Measurements from ENCODE around the gene HBB. TPM values are rescaled to one million over a fixed set of nuclear protein-coding genes. Genes with fewer than 3 reads are reported as not detected.

HBB gene
- total RNA-seq, 1 donor from 2014 or later = not detected

DNA sequence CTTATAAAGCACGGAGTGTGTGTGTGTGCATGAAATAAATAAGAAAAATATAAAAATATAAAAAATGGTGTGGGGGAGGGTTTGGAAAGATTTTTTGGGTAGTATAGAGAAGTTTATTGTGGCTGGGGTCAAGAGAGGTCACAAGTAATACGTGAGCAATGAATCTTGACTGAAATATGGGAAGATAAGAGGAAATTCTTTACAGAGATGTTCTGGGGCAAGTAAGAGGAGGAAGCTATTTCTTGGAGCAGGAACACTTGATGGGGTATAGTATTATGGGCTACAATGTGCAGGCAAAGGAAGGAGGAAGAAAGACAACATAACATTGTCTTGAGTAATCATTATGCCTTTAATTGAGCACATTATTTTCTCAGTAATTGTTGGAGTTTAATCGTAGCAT lies 5.3 kb upstream of the HBB start:
- TF ChIP-seq CTCF (IDR thresholded peaks at IDR 0.05; ENCODE audit: insufficient read depth, low read length, severe bottlenecking) = no peak
- no peaks in the 10 kb centered on the region for H3K36me3 ChIP-seq (ENCODE audit: control insufficient read depth, insufficient read depth, low read length)
- DNase-seq (ENCODE audit: low read depth) (no peak), FAIRE-seq (no peak)
- H3K27me3 ChIP-seq (ENCODE audit: control insufficient read depth, insufficient read depth, low read length) = no peaks in the 10 kb centered on the region
- H3K4me3 ChIP-seq (ENCODE audit: low read depth, low read length) = no peak overlapping the region

DNA sequence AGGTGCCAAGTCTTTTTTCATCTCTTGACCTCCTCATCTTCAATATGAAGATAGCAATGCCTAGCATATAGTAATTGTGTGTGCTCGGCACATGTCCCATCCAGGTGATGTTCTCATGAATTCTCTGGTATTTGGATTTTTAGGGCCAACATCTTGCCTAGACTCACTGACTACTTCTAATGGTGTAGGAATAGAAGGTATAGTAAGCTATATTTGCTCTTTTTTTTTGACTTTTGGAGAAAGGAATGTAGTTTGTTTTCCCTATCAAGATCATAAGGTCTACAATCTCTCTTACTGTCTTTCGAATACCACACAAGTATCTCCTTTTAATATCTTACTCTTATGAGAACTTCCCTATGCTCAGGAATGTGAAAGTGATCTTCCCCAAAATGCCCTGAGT lies 4.2 kb upstream of the HBB start:
- DNase-seq (ENCODE audit: low read depth) (no peak), FAIRE-seq (no peak)
- H3K36me3 ChIP-seq (ENCODE audit: control insufficient read depth, insufficient read depth, low read length) = no peaks in the 10 kb centered on the region
- TF ChIP-seq CTCF (IDR thresholded peaks at IDR 0.05; ENCODE audit: insufficient read depth, low read length, severe bottlenecking) = no peak
- H3K27me3 ChIP-seq (ENCODE audit: control insufficient read depth, insufficient read depth, low read length) = no peaks in the 10 kb centered on the region
- H3K4me3 ChIP-seq (ENCODE audit: low read depth, low read length) = no peak overlapping the region

GRCh38 chr11:5230266-5230665 lies 3.4 kb upstream of the HBB start:
- Histone ChIP-seq H3K36me3 (ENCODE audit: control insufficient read depth, insufficient read depth, low read length) (no peaks in the 10 kb centered on the region), H3K4me3 (ENCODE audit: low read depth, low read length) (no peak overlapping the region), H3K27me3 (ENCODE audit: control insufficient read depth, insufficient read depth, low read length) (no peaks in the 10 kb centered on the region)
- DNase-seq (ENCODE audit: low read depth) = no peak
- TF ChIP-seq CTCF (IDR thresholded peaks at IDR 0.05; ENCODE audit: insufficient read depth, low read length, severe bottlenecking) = no peak
- FAIRE-seq = no peak

GRCh38 chr11:5229796-5230195 lies 2.9 kb upstream of the HBB start:
- no peak for DNase-seq (ENCODE audit: low read depth)
- Histone ChIP-seq H3K27me3 (ENCODE audit: control insufficient read depth, insufficient read depth, low read length) (no peaks in the 10 kb centered on the region), H3K4me3 (ENCODE audit: low read depth, low read length) (no peak overlapping the region), H3K36me3 (ENCODE audit: control insufficient read depth, insufficient read depth, low read length) (no peaks in the 10 kb centered on the region)
- TF ChIP-seq CTCF (IDR thresholded peaks at IDR 0.05; ENCODE audit: insufficient read depth, low read length, severe bottlenecking) = no peak
- no peak for FAIRE-seq

GRCh38 chr11:5229356-5229755 lies 2.5 kb upstream of the HBB start:
- TF ChIP-seq CTCF (IDR thresholded peaks at IDR 0.05; ENCODE audit: insufficient read depth, low read length, severe bottlenecking) = no peak
- Histone ChIP-seq H3K27me3 (ENCODE audit: control insufficient read depth, insufficient read depth, low read length) (no peaks in the 10 kb centered on the region), H3K4me3 (ENCODE audit: low read depth, low read length) (no peak overlapping the region), H3K36me3 (ENCODE audit: control insufficient read depth, insufficient read depth, low read length) (no peaks in the 10 kb centered on the region)
- no peak for DNase-seq (ENCODE audit: low read depth)
- no peak for FAIRE-seq

DNA sequence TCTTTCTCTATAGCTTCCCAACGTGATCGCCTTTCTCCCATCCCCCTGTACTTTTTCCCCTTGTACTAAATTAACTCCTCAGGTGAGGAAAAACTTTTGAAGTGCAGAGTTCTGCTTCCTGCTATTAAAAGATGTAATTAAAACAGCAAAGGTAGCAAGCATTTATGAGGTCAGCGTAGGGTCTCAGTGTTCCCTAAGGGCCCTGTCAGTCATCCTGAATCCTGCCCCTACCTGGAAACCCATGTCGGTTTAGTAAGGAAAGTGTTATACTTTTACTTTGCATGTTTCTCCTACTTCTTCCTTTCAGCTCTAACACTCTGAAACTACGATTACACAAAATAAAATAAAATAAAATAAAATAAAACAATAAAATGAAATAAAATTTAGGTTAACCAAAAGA lies 1.3 kb upstream of the HBB start:
- DNase-seq (ENCODE audit: low read depth) (no peak), FAIRE-seq (no peak)

More for the DNA sequence above, 1.3 kb upstream of the HBB start:
- Histone ChIP-seq H3K4me3 (ENCODE audit: low read depth, low read length) (no peak overlapping the region), H3K27me3 (ENCODE audit: control insufficient read depth, insufficient read depth, low read length) (no peaks in the 10 kb centered on the region), H3K36me3 (ENCODE audit: control insufficient read depth, insufficient read depth, low read length) (no peaks in the 10 kb centered on the region)
- TF ChIP-seq CTCF (IDR thresholded peaks at IDR 0.05; ENCODE audit: insufficient read depth, low read length, severe bottlenecking) = no peak

All from bronchial epithelial cell (primary cell).